ENCODE results near the gene BCL11B. TPM values are rescaled to one million over a fixed set of nuclear protein-coding genes. Genes with fewer than 3 reads are reported as not detected.

Gene BCL11B
- polyA plus RNA-seq, 3 donors = 0.01 TPM; not detected in 2

DNA sequence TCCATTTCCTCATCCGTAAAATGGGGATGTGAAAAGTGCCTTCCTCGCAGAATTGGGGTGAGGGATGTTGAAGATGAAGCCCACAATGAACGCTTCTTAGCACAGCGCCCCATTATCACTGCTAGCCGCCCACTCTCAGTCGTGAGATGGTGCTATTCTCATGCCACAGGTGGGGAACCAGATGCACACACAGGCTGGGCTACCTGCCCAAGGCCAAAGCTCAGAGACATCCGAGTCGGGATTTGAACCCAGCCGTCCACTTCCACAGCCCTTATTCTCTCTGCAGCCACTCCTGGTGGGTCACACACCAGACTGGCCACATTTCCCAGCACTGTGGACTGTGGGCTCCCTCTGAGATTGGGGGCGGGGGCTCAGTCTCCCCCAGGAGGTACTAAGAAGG, 55.8 kb downstream of the BCL11B start:
- TF ChIP-seq, protein P1, sequence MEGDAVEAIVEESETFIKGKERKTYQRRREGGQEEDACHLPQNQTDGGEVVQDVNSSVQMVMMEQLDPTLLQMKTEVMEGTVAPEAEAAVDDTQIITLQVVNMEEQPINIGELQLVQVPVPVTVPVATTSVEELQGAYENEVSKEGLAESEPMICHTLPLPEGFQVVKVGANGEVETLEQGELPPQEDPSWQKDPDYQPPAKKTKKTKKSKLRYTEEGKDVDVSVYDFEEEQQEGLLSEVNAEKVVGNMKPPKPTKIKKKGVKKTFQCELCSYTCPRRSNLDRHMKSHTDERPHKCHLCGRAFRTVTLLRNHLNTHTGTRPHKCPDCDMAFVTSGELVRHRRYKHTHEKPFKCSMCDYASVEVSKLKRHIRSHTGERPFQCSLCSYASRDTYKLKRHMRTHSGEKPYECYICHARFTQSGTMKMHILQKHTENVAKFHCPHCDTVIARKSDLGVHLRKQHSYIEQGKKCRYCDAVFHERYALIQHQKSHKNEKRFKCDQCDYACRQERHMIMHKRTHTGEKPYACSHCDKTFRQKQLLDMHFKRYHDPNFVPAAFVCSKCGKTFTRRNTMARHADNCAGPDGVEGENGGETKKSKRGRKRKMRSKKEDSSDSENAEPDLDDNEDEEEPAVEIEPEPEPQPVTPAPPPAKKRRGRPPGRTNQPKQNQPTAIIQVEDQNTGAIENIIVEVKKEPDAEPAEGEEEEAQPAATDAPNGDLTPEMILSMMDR (IDR thresholded peaks at IDR 0.05) = no peak
- intact Hi-C loops (cut with micrococcal nuclease) = no loop called here
- Mint-ChIP-seq H3K4me1 (no peaks in the 10 kb centered on the region), H3K9me3 (peaks cover 0 to 4% (median 0%) of the 10 kb centered on the region in 7 donors), H3K27me3 (ENCODE audit: low read depth in 3 of 3) (peaks cover 0 to 5% (median 1%) of the 10 kb centered on the region in 3 donors), H3K36me3 (no peaks in the 10 kb centered on the region), H3K4me3 (no peak overlapping the region), H3K27ac (peak overlapping the region in 1 of 7 donors; percentile 58)
- Histone ChIP-seq H4K20me1 (ENCODE audit: insufficient read depth, low read length) (no peaks in the 10 kb centered on the region), H3K4me2 (replicated peaks; ENCODE audit: extremely low read depth, low read length, poor library complexity, severe bottlenecking) (no peak overlapping the region), H3K9me3 (replicated peaks in 1 of 2; ENCODE audit: control insufficient read depth in 1 of 2, insufficient read depth in 1 of 2, low read length in 2 of 2) (no peaks in the 10 kb centered on the region), H2AFZ (ENCODE audit: insufficient read depth, low read depth, low read length, poor library complexity, severe bottlenecking) (no peak overlapping the region), H3K4me3 (replicated peaks in 1 of 3; ENCODE audit: low read depth in 2 of 3, low read length in 3 of 3) (no peak overlapping the region), H3K36me3 (replicated peaks in 1 of 2; ENCODE audit: control insufficient read depth in 1 of 2, insufficient read depth in 2 of 2, low read length in 2 of 2) (no peaks in the 10 kb centered on the region), H3K79me2 (ENCODE audit: insufficient read depth, low read length) (no peaks in the 10 kb centered on the region), H3K27me3 (ENCODE audit: control insufficient read depth in 2 of 2, insufficient read depth in 2 of 2, low read length in 2 of 2) (no peaks in the 10 kb centered on the region), H3K9ac (ENCODE audit: insufficient read depth, low read length, poor library complexity, severe bottlenecking) (no peak overlapping the region), H3K27ac (ENCODE audit: low read depth in 1 of 2, low read length in 2 of 2) (no peak overlapping the region), H3K4me1 (ENCODE audit: control insufficient read depth in 1 of 2, insufficient read depth in 2 of 2, low read length in 2 of 2) (no peaks in the 10 kb centered on the region)
- WGBS (ENCODE audit: insufficient coverage) = 98% methylated on average over 6 of the region's 10 CpGs
- DNase-seq = no peak

DNA sequence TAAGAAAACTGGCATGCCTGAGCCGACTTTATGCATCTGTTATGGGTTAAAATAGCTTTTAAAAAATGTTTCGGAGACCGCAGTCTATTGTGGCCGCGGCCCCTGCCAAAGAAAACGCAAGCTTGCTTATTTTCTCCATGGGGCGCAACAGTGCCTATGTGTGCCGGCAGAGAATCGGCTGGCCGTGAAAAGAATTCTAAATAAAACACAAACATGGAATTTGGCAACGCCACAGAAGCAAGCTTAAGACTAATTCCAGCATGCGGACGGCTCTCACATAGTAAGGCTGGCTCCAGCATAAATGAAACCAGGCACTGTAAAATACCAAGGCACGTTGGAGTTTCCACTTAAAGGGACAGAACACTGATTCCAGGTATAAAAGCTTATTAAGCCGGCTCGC, 56.7 kb downstream of the BCL11B start:
- Histone ChIP-seq H3K4me1 (ENCODE audit: control insufficient read depth in 1 of 2, insufficient read depth in 2 of 2, low read length in 2 of 2) (no peaks in the 10 kb centered on the region), H3K4me2 (replicated peaks; ENCODE audit: extremely low read depth, low read length, poor library complexity, severe bottlenecking) (no peak overlapping the region), H3K9ac (ENCODE audit: insufficient read depth, low read length, poor library complexity, severe bottlenecking) (no peak overlapping the region), H3K9me3 (replicated peaks in 1 of 2; ENCODE audit: control insufficient read depth in 1 of 2, insufficient read depth in 1 of 2, low read length in 2 of 2) (no peaks in the 10 kb centered on the region), H3K4me3 (replicated peaks in 1 of 3; ENCODE audit: low read depth in 2 of 3, low read length in 3 of 3) (no peak overlapping the region), H3K27ac (ENCODE audit: low read depth in 1 of 2, low read length in 2 of 2) (no peak overlapping the region), H3K79me2 (ENCODE audit: insufficient read depth, low read length) (no peaks in the 10 kb centered on the region), H3K36me3 (replicated peaks in 1 of 2; ENCODE audit: control insufficient read depth in 1 of 2, insufficient read depth in 2 of 2, low read length in 2 of 2) (no peaks in the 10 kb centered on the region), H3K27me3 (ENCODE audit: control insufficient read depth in 2 of 2, insufficient read depth in 2 of 2, low read length in 2 of 2) (no peaks in the 10 kb centered on the region), H4K20me1 (ENCODE audit: insufficient read depth, low read length) (no peaks in the 10 kb centered on the region), H2AFZ (ENCODE audit: insufficient read depth, low read depth, low read length, poor library complexity, severe bottlenecking) (no peak overlapping the region)
- Mint-ChIP-seq H3K27me3 (ENCODE audit: low read depth in 3 of 3) (peaks cover 0 to 5% (median 1%) of the 10 kb centered on the region in 3 donors), H3K9me3 (peaks cover 0 to 4% (median 0%) of the 10 kb centered on the region in 7 donors), H3K36me3 (no peaks in the 10 kb centered on the region), H3K4me3 (no peak overlapping the region), H3K4me1 (no peaks in the 10 kb centered on the region), H3K27ac (no peak overlapping the region)
- WGBS (ENCODE audit: insufficient coverage) = 85% methylated on average over 10 of the region's 16 CpGs
- no peak for DNase-seq
- TF ChIP-seq, protein P1 (IDR thresholded peaks at IDR 0.05) = no peak
- intact Hi-C loops (cut with micrococcal nuclease) = no loop called here
